22Rv1 (cell line): ENCODE data around the gene CCDC92.

ENCODE experiments used
- ZFX ChIP-seq: fragments of 450-650 bp; IDR thresholded peaks from 2 replicates; pipeline ENCODE4 v1.6.1; 2017; ENCODE audit warnings: antibody characterized with exemption, borderline replicate concordance
- TF ChIP-seq, protein P1 (sequence below): fragments of 450-650 bp; IDR thresholded peaks from 2 replicates; pipeline ENCODE4 v1.5.1; 2017; ENCODE audit warnings: mild to moderate bottlenecking

- TF ChIP-seq, protein P1, sequence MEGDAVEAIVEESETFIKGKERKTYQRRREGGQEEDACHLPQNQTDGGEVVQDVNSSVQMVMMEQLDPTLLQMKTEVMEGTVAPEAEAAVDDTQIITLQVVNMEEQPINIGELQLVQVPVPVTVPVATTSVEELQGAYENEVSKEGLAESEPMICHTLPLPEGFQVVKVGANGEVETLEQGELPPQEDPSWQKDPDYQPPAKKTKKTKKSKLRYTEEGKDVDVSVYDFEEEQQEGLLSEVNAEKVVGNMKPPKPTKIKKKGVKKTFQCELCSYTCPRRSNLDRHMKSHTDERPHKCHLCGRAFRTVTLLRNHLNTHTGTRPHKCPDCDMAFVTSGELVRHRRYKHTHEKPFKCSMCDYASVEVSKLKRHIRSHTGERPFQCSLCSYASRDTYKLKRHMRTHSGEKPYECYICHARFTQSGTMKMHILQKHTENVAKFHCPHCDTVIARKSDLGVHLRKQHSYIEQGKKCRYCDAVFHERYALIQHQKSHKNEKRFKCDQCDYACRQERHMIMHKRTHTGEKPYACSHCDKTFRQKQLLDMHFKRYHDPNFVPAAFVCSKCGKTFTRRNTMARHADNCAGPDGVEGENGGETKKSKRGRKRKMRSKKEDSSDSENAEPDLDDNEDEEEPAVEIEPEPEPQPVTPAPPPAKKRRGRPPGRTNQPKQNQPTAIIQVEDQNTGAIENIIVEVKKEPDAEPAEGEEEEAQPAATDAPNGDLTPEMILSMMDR: no peak
- TF ChIP-seq ZFX: no peak
Measured at GRCh38 chr12:123986374-123986965, 13.8 kb upstream of the CCDC92 start.
